ENCODE results near the gene PDGFD.

PDGFD gene

DNA sequence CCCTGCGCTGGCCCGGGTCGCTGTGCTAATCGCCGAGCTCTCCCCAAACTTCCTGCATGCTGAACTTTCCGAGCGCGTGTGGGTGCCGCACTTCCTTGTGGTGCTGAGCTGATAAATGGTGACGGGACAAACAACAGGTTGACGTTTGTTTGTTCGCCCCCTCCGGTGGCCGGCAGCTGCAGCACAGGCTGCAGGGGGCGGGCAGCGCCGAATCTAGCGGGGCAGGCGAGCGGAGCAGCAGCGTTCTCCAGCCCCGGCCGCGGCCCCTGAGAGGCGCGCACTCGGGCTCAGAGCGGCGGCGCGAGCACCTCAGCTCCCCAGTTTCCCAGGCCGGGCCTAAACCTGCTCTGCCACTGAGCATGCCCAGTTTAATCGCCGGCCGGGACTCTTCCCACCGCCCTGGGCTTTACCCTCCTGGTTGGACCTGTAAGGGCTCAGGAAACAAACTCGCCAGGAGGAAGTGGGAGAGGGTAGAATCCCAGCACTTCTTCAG is at the start of gene PDGFD:
Gene PDGFD, minus strand, starts transcription at position 120 of the 493 bp plus-strand sequence.
- TF ChIP-seq, protein P1, sequence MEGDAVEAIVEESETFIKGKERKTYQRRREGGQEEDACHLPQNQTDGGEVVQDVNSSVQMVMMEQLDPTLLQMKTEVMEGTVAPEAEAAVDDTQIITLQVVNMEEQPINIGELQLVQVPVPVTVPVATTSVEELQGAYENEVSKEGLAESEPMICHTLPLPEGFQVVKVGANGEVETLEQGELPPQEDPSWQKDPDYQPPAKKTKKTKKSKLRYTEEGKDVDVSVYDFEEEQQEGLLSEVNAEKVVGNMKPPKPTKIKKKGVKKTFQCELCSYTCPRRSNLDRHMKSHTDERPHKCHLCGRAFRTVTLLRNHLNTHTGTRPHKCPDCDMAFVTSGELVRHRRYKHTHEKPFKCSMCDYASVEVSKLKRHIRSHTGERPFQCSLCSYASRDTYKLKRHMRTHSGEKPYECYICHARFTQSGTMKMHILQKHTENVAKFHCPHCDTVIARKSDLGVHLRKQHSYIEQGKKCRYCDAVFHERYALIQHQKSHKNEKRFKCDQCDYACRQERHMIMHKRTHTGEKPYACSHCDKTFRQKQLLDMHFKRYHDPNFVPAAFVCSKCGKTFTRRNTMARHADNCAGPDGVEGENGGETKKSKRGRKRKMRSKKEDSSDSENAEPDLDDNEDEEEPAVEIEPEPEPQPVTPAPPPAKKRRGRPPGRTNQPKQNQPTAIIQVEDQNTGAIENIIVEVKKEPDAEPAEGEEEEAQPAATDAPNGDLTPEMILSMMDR (conservative IDR thresholded peaks at IDR 0.05; ENCODE audit: low read depth): 0 out of 2 replicates have a peak, but pooled peaks have one; percentile 8
- H3K27ac ChIP-seq: no peak within 1 kb of the TSS
- POLR2A ChIA-PET (ENCODE audit: low non-redundant PET): no interaction called here
- CTCF ChIA-PET: interaction anchor here (0.5 to 1.1 kb wide), 7 partner anchors 176 to 855 kb away, joined by 3 to 6 read pairs (median 3); no protein-coding TSS in a partner anchor
- peak; percentile 16 for DNase-seq (ENCODE audit: low spot score)

DNA sequence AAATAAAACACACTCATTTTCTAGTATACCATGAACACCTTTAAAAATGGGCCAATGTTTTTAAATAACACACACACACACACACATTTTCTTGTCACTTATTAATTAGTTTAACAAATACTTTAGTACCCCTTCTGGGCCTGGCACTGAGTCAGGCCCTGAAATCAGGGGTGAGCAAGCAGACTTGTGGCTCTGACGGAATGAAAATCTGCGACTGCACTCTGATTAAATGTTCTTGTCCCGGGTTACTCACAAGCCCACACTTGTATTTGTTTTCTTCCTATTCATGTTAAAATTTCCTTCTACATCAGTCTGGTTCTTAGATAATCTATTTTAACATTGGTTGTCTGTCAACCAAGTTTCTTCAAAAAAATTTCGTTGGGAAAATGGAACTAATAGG is 43.0 kb upstream of the PDGFD start:
- no peak for DNase-seq (ENCODE audit: low spot score)
- POLR2A ChIA-PET (ENCODE audit: low non-redundant PET): no interaction called here
- no peak overlapping the region for H3K27ac ChIP-seq
- CTCF ChIA-PET: no interaction called here
- TF ChIP-seq, protein P1 (conservative IDR thresholded peaks at IDR 0.05; ENCODE audit: low read depth): no peak

DNA sequence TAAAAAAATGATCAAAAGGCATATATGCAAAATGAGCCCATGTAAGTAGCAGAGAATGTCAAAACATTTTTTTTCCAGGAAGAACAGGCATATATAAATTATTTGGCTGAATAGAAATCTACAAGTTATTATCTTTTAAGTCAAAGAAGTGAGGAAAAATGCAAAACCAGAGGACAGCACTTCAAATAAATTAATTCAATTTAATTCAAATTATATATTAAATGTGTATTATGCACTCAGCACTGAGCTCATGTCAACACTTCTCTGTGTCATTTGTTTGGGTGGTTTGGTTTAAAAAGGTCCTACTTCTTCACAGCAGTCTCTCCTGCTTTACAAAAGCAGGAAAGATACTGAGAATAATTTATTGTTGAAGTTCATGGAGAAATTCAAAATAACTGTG is 41.9 kb upstream of the PDGFD start:
- ChIA-PET CTCF (interaction anchor here (0.7 kb wide), 1 partner anchor 811 kb away, joined by 3 read pairs; no protein-coding TSS in a partner anchor), POLR2A (ENCODE audit: low non-redundant PET) (no interaction called here)
- no peak overlapping the region for H3K27ac ChIP-seq
- TF ChIP-seq, protein P1 (conservative IDR thresholded peaks at IDR 0.05; ENCODE audit: low read depth): no peak
- DNase-seq (ENCODE audit: low spot score): no peak

DNA sequence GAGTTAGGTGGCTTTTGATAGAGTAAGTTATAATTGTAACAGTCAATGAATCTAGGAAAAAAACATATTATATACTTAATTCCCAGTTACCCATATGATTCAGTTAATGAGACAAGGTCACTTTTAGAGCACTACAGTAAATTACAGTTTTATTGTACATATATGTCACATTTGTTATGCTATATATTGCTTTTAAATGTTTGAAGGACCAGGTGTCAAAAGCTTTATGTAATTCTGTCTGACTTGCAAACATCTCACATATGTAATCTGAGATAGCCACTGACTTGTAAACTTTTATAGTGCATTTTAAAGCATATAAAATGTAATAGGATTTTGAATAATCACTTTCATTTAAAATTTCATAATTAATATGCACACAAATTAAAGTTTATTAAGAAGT is 36.7 kb upstream of the PDGFD start:
- TF ChIP-seq, protein P1 (conservative IDR thresholded peaks at IDR 0.05; ENCODE audit: low read depth): no peak

DNA sequence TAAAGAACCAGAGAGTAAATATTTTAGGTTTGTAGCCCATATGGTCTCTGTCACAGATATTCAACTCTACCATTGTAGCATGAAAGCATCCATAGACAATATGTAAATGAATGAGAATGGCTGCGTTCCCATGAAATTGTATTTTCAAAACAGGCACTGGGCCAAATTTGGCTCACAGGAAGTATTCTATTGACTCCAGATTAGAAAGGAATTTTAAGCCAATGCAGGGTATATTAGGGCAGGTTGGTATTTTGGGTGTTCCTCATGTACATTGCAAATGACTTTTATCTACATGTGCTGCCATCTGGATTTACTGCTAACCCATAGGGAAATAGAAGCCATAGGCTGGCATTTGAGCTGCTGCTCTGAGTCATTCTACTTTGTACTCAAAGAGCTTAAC is 35.1 kb upstream of the PDGFD start:
- no peak for DNase-seq (ENCODE audit: low spot score)
- H3K27ac ChIP-seq: no peak overlapping the region
- TF ChIP-seq, protein P1 (conservative IDR thresholded peaks at IDR 0.05; ENCODE audit: low read depth): no peak
- CTCF ChIA-PET: no interaction called here
- POLR2A ChIA-PET (ENCODE audit: low non-redundant PET): no interaction called here

More for the DNA sequence above, 36.7 kb upstream of the PDGFD start:
- POLR2A ChIA-PET (ENCODE audit: low non-redundant PET): no interaction called here
- DNase-seq (ENCODE audit: low spot score): no peak
- CTCF ChIA-PET: no interaction called here
- H3K27ac ChIP-seq: no peak overlapping the region

DNA sequence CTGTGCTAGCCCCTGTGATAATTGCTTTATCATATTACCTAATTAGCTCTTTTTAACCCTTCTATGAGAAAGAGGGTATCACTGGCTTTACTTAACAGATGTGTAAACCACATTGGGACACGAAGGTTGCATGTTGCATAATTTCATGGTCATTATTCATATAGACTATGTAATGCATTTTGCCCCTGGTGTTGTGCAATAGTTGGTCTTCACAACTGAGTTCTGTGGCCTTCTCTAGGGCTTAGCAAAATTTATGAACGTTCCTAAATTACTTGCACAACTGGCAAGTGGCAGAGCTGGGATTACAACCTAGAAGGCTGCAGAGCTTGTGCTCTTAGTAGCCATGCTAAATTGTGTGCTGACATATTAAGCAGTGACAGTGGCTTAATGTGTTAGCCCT is 34.6 kb upstream of the PDGFD start:
- DNase-seq (ENCODE audit: low spot score): no peak
- ChIA-PET POLR2A (ENCODE audit: low non-redundant PET) (no interaction called here), CTCF (no interaction called here)
- H3K27ac ChIP-seq: no peak overlapping the region
- TF ChIP-seq, protein P1 (conservative IDR thresholded peaks at IDR 0.05; ENCODE audit: low read depth): no peak
